H1 (cell line): ENCODE data around the gene MYOD1. TPM values are rescaled to one million over a fixed set of nuclear protein-coding genes. Genes with fewer than 3 reads are reported as not detected.

Experiments
- CTCF ChIA-PET: fragments of 300-600 bp; sonication (Branson Sonifier 250); formaldehyde crosslinking; loops from one replicate; lab custom pipeline; 2021; ENCODE audit not compliant: partially characterized antibody; lab: Charles Lee
- POLR2A ChIA-PET: fragments of 300-600 bp; sonication (Branson Sonifier 250); formaldehyde crosslinking; loops from one replicate; lab custom pipeline; 2021; ENCODE audit warnings: inconsistent platforms; ENCODE audit not compliant: partially characterized antibody; lab: Charles Lee
- DNase-seq, 2 experiments: peaks; one replicate each; pipeline versions ENCODE4 v3.0.0 to v3.0.0-alpha.2; 2010 to 2022; ENCODE audit warnings: low spot score in 2 of 2, low read depth in 1 of 2, mixed read lengths in 1 of 2
- FAIRE-seq: peaks from 2 replicates; lab custom pipeline; 2011; peaks lifted over from hg19 to GRCh38; lab: Jason Lieb, UNC
- H2AFZ ChIP-seq: 2 replicates; pipeline ENCODE4 v1.8.1; 2012; ENCODE audit warnings: low read length, inconsistent platforms
- H2AK5ac ChIP-seq: 2 replicates; pipeline ENCODE4 v1.6.1; 2013; ENCODE audit warnings: low read depth, low read length
- H2BK120ac ChIP-seq: replicated peaks from 2 replicates; pipeline ENCODE3; 2013; ENCODE audit warnings: low read depth, low read length, inconsistent platforms
- H2BK12ac ChIP-seq: 2 replicates; pipeline ENCODE4 v1.6.1; 2013; ENCODE audit warnings: low read depth, low read length
- H2BK15ac ChIP-seq: 2 replicates; pipeline ENCODE4 v1.6.1; 2013; ENCODE audit warnings: low read length
- H2BK20ac ChIP-seq: 2 replicates; pipeline ENCODE4 v1.6.1; 2013; ENCODE audit warnings: low read length
- H2BK5ac ChIP-seq: 2 replicates; pipeline ENCODE4 v1.6.1; 2013; ENCODE audit warnings: low read depth, low read length
- H3K14ac ChIP-seq: 2 replicates; pipeline ENCODE4 v1.6.1; 2013; ENCODE audit warnings: inconsistent platforms; ENCODE audit not compliant: insufficient read length
- H3K18ac ChIP-seq: 2 replicates; pipeline ENCODE4 v1.6.1; 2013; ENCODE audit warnings: low read length; ENCODE audit errors: extremely low read depth
- H3K23ac ChIP-seq: 2 replicates; pipeline ENCODE4 v1.6.1; 2013; ENCODE audit warnings: inconsistent platforms; ENCODE audit not compliant: insufficient read length
- H3K23me2 ChIP-seq: 2 replicates; pipeline ENCODE4 v1.6.1; 2013; ENCODE audit warnings: low read depth, low read length
- H3K27ac ChIP-seq: 2 replicates; pipeline ENCODE4 v1.6.1; 2011; ENCODE audit warnings: low read depth, low read length, inconsistent platforms
- H3K27me3 ChIP-seq, 4 experiments: replicated peaks in 1 of 4; 1 replicate in 1 of 4; 2 replicates in 3 of 4; pipeline versions ENCODE4 v1.6.1 to v1.8.1; 2011 to 2013; ENCODE audit warnings: low read length in 3 of 4, mild to moderate bottlenecking in 3 of 4, inconsistent platforms in 2 of 4, mixed read lengths in 2 of 4, moderate library complexity in 1 of 4; ENCODE audit not compliant: control insufficient read depth in 3 of 4, insufficient read depth in 3 of 4; ENCODE audit errors: extremely low read depth in 1 of 4
- H3K36me3 ChIP-seq, 4 experiments: 2 replicates each; pipeline versions ENCODE4 v1.6.1 to v1.8.1; 2011 to 2013; ENCODE audit warnings: mild to moderate bottlenecking in 4 of 4, low read length in 3 of 4, moderate library complexity in 2 of 4, control low read depth in 1 of 4, inconsistent platforms in 1 of 4; ENCODE audit not compliant: insufficient read depth in 4 of 4, control insufficient read depth in 2 of 4
- H3K4ac ChIP-seq: replicated peaks from 2 replicates; pipeline ENCODE3; 2013; ENCODE audit warnings: low read length, low read depth, mixed read lengths, inconsistent platforms; ENCODE audit not compliant: insufficient read length
- H3K4me1 ChIP-seq, 4 experiments: replicated peaks in 1 of 4; 1 replicate in 1 of 4; 2 replicates in 3 of 4; pipeline versions ENCODE4 v1.6.1 to v1.8.1; 2011 to 2013; ENCODE audit warnings: low read length in 3 of 4, inconsistent platforms in 2 of 4, mixed read lengths in 1 of 4; ENCODE audit not compliant: insufficient read depth in 4 of 4, control insufficient read depth in 3 of 4
- H3K4me2 ChIP-seq, 2 experiments: 2 replicates each; pipeline versions ENCODE4 v1.6.1 to v1.8.1; 2011 to 2013; ENCODE audit warnings: low read depth in 2 of 2, low read length in 2 of 2, control low read depth in 1 of 2, inconsistent platforms in 1 of 2, mild to moderate bottlenecking in 1 of 2; ENCODE audit not compliant: insufficient read depth in 1 of 2
- H3K4me3 ChIP-seq, 4 experiments: fragments of 200-600, 300-600 bp in 1 of 4; sonication (generic), shearing (Covaris generic), sonication (Bioruptor Twin) in 1 of 4; 2 replicates each; pipeline versions ENCODE4 v1.5.1 to v1.8.1; 2011 to 2016; ENCODE audit warnings: low read length in 4 of 4, low read depth in 3 of 4, control low read depth in 2 of 4, inconsistent platforms in 2 of 4, mild to moderate bottlenecking in 2 of 4, mixed read lengths in 1 of 4, moderate library complexity in 1 of 4; ENCODE audit not compliant: insufficient read depth in 2 of 4; ENCODE audit errors: extremely low read depth in 1 of 4
- H3K56ac ChIP-seq: replicated peaks from 2 replicates; pipeline ENCODE3; 2013; ENCODE audit warnings: low read depth, mild to moderate bottlenecking, mixed read lengths, low read length, inconsistent platforms; ENCODE audit not compliant: insufficient read length
- H3K79me1 ChIP-seq: 2 replicates; pipeline ENCODE4 v1.6.1; 2013; ENCODE audit warnings: low read depth, low read length, control low read depth
- H3K79me2 ChIP-seq, 2 experiments: 2 replicates each; pipeline versions ENCODE4 v1.6.1 to v1.8.1; 2012 to 2013; ENCODE audit warnings: low read length in 2 of 2, mild to moderate bottlenecking in 2 of 2, inconsistent platforms in 1 of 2; ENCODE audit not compliant: insufficient read depth in 2 of 2, control insufficient read depth in 1 of 2
- H3K9ac ChIP-seq, 4 experiments: replicated peaks in 1 of 4; 1 replicate in 1 of 4; 2 replicates in 3 of 4; pipeline versions ENCODE4 v1.6.1 to v1.8.1; 2011 to 2013; ENCODE audit warnings: low read depth in 3 of 4, low read length in 3 of 4, control low read depth in 2 of 4, mild to moderate bottlenecking in 2 of 4, moderate library complexity in 2 of 4, inconsistent platforms in 1 of 4; ENCODE audit errors: extremely low read depth in 1 of 4
- H3K9me3 ChIP-seq, 2 experiments: 2 replicates each; pipeline versions ENCODE4 v1.6.1 to v1.8.1; 2012 to 2013; ENCODE audit warnings: mild to moderate bottlenecking in 2 of 2, moderate library complexity in 2 of 2, control low read depth in 1 of 2, inconsistent platforms in 1 of 2, low read depth in 1 of 2, low read length in 1 of 2, mixed read lengths in 1 of 2; ENCODE audit not compliant: insufficient read depth in 2 of 2
- H4K20me1 ChIP-seq, 2 experiments: replicated peaks in 1 of 2; 2 replicates each; pipeline versions ENCODE3 to v1.8.1; 2011 to 2013; ENCODE audit warnings: inconsistent platforms in 2 of 2, low read length in 2 of 2, mild to moderate bottlenecking in 1 of 2; ENCODE audit not compliant: insufficient read depth in 2 of 2, control insufficient read depth in 1 of 2
- H4K5ac ChIP-seq: 2 replicates; pipeline ENCODE4 v1.6.1; 2013; ENCODE audit warnings: low read length, low read depth, mixed read lengths, inconsistent platforms; ENCODE audit not compliant: insufficient read length
- H4K8ac ChIP-seq: 2 replicates; pipeline ENCODE4 v1.8.0; 2013; ENCODE audit warnings: mild to moderate bottlenecking, moderate library complexity, low read length, inconsistent platforms; ENCODE audit not compliant: insufficient read depth; ENCODE audit errors: extremely low read depth
- H4K91ac ChIP-seq: replicated peaks from 2 replicates; pipeline ENCODE3; 2013; ENCODE audit warnings: low read length, mixed read lengths, inconsistent platforms; ENCODE audit not compliant: insufficient read length
- CHD2 ChIP-seq: IDR thresholded peaks from 2 replicates; pipeline ENCODE4 v1.6.1; 2012; ENCODE audit warnings: low read length, improper control_type of control experiment
- CTCF ChIP-seq, 3 experiments: IDR thresholded peaks; 1 replicate in 2 of 3; 2 replicates in 1 of 3; pipeline versions ENCODE4 v1.5.1 to v1.6.1; 2011; ENCODE audit warnings: low read length in 3 of 3, mild to moderate bottlenecking in 3 of 3, inconsistent platforms in 2 of 3, low read depth in 1 of 3, moderate library complexity in 1 of 3; ENCODE audit not compliant: insufficient read depth in 1 of 3; ENCODE audit errors: control extremely low read depth in 1 of 3
- HDAC6 ChIP-seq: IDR thresholded peaks from one replicate; pipeline ENCODE4 v1.7.1; 2012; ENCODE audit warnings: low read depth, mild to moderate bottlenecking, inconsistent platforms, low read length, moderate library complexity
- KDM4A ChIP-seq: IDR thresholded peaks from one replicate; pipeline ENCODE4 v1.7.1; 2012; ENCODE audit warnings: low read depth, mild to moderate bottlenecking, moderate library complexity, low read length, inconsistent platforms; ENCODE audit not compliant: severe bottlenecking
- NRF1 ChIP-seq: IDR thresholded peaks from 2 replicates; pipeline ENCODE4 v1.6.1; 2011; ENCODE audit warnings: mild to moderate bottlenecking, low read depth, low read length, improper control_type of control experiment
- POU5F1 ChIP-seq: IDR thresholded peaks from 2 replicates; pipeline ENCODE4 v1.6.1; 2011; ENCODE audit warnings: low read depth, mild to moderate bottlenecking, low read length, moderate library complexity
- SIRT6 ChIP-seq: IDR thresholded peaks from one replicate; pipeline ENCODE4 v1.7.1; 2012; ENCODE audit warnings: low read length, inconsistent platforms
- SUZ12 ChIP-seq: fragments of 200-600 bp; sonication (generic); IDR thresholded peaks from 2 replicates; pipeline ENCODE4 v1.6.1; 2012; ENCODE audit warnings: mild to moderate bottlenecking, inconsistent platforms, low read length, moderate library complexity, mixed read lengths
- TEAD4 ChIP-seq: IDR thresholded peaks from 2 replicates; pipeline ENCODE4 v1.6.1; 2012; ENCODE audit warnings: low read depth, low read length, inconsistent platforms, mixed read lengths
- ZNF274 ChIP-seq: IDR thresholded peaks from 2 replicates; pipeline ENCODE4 v1.7.0; 2012; ENCODE audit warnings: low read length, borderline replicate concordance; ENCODE audit errors: extremely low read depth
- WGBS, 2 experiments: shearing (Covaris generic) in 1 of 2; methylation state at CpG; one replicate each; pipeline versions ENCODE4 v1.1.6 to v1.1.7; 2013 to 2015; ENCODE audit warnings: low lambda C conversion rate in 2 of 2, mixed read lengths in 2 of 2, inconsistent platforms in 1 of 2, low coverage in 1 of 2, missing lambda C conversion rate in 1 of 2; ENCODE audit not compliant: insufficient replicate concordance in 2 of 2, insufficient coverage in 1 of 2, insufficient read length in 1 of 2; ENCODE audit errors: extremely low coverage in 1 of 2, missing lambda C conversion rate in 1 of 2; 5-methylcytosine and 5-hydroxymethylcytosine counted together
- polyA plus RNA-seq, 7 experiments: library from polyadenylated mRNA; depleted of rRNA in 3 of 7; stranded (reverse) in 5 of 7; unstranded in 2 of 7; fragments of >200 nt in 5 of 7; fragments of 200-250 nt in 2 of 7; gene quantifications; 1 replicate in 5 of 7; 2 replicates in 1 of 7; 4 replicates in 1 of 7; pipeline versions ENCODE4 v1.2.1 to v1.2.3, GENCODE V29; 2011 to 2013; ENCODE audit warnings: missing spikeins in 2 of 7, mixed read lengths in 2 of 7
- total RNA-seq: library from RNA; stranded (reverse); fragmentation: NEBNext Ultra II Directional; extraction: Animal tissue kit (Norgen Biotek cat#: 25700); gene quantifications from 2 replicates; pipeline ENCODE4 v1.2.1, GENCODE V29; 2021

MYOD1 gene
- total and polyA plus RNA-seq, 2 of the 8 experiments (the other 6 are each of a cell fraction or from before 2014, with no cell fraction given), result not detected

- Histone ChIP-seq H3K27ac (no peak overlapping the region), H3K23ac (no peak overlapping the region), H3K4me1 (peaks cover 0 to 13% (median 8%) of the 10 kb centered on the region in 4 experiments; a peak in 6 of 7 replicates), H3K4me2 (no peak overlapping the region), H3K23me2 (peaks cover 4% of the 10 kb centered on the region; the same call in 1 of the 2 replicates), H2AK5ac (no peak overlapping the region), H3K4ac (no peak overlapping the region), H2BK15ac (no peak overlapping the region), H3K36me3 (no peaks in the 10 kb centered on the region), H4K91ac (no peak overlapping the region), H3K9me3 (no peaks in the 10 kb centered on the region), H2AFZ (no peak overlapping the region), H3K4me3 (no peak overlapping the region), H4K5ac (no peak overlapping the region), H3K27me3 (peaks cover 0 to 10% (median 7%) of the 10 kb centered on the region in 4 experiments; a peak in 5 of 7 replicates), H3K14ac (no peak overlapping the region), H3K9ac (no peak overlapping the region), H4K8ac (no peak overlapping the region; the same call in 1 of the 2 replicates), H3K18ac (no peak overlapping the region), H2BK20ac (no peak overlapping the region), H3K79me2 (no peaks in the 10 kb centered on the region), H2BK5ac (no peak overlapping the region), H4K20me1 (peaks cover 0 to 5% of the 10 kb centered on the region in 2 experiments), H2BK12ac (no peak overlapping the region), H3K56ac (no peak overlapping the region), H3K79me1 (no peaks in the 10 kb centered on the region), H2BK120ac (no peak overlapping the region)
- WGBS, 2 experiments, result 86% methylated on average over 13 of the region's 13 CpGs; no CpG with 5 or more reads in 1 of the 2 experiments
- DNase-seq, result no peak
- no peak for FAIRE-seq
- ChIA-PET POLR2A (no interaction called here), CTCF (interaction anchor here (1.3 to 16.5 kb wide), 13 partner anchors 9 to 236 kb away, joined by 3 to 290 read pairs (median 7); partner anchors contain the start of genes KCNC1 and MYOD1)
- TF ChIP-seq POU5F1, result no peak
- TF ChIP-seq ZNF274, result no peak
- TF ChIP-seq SIRT6, result no peak
- no peak for TF ChIP-seq KDM4A
- no peak for TF ChIP-seq NRF1
- no peak for TF ChIP-seq TEAD4
- no peak for TF ChIP-seq HDAC6
- no peak for TF ChIP-seq SUZ12
- TF ChIP-seq CHD2, result no peak
- no peak for TF ChIP-seq CTCF (IDR thresholded peaks at IDR 0.05; ENCODE audit: control extremely low read depth in 1 of 3, insufficient read depth in 1 of 3, low read depth in 1 of 3, low read length in 3 of 3)
Measured at GRCh38 chr11:17743026-17743807, 23.8 kb downstream of the MYOD1 start.
